ENCODE data around the gene NSMCE4A. TPM values are rescaled to one million over a fixed set of nuclear protein-coding genes. Genes with fewer than 3 reads are reported as not detected.

NSMCE4A gene, protein sequence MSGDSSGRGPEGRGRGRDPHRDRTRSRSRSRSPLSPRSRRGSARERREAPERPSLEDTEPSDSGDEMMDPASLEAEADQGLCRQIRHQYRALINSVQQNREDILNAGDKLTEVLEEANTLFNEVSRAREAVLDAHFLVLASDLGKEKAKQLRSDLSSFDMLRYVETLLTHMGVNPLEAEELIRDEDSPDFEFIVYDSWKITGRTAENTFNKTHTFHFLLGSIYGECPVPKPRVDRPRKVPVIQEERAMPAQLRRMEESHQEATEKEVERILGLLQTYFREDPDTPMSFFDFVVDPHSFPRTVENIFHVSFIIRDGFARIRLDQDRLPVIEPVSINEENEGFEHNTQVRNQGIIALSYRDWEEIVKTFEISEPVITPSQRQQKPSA
- 31.0 and 41.6 TPM in 2 replicates for total RNA-seq

GRCh38 chr10:121974535-121975294 is at the start of gene NSMCE4A:
Gene NSMCE4A, minus strand, starts transcription at chr10:121975217. Its CDS starts 52 bp downstream, at chr10:121975165.

GRCh38 chr10:121988361-121989324 is 13.6 kb upstream of the NSMCE4A start, which contains the start of gene TACC2:
Gene TACC2, plus strand, starts transcription at chr10:121989163. Its CDS starts 32,819 bp downstream, at chr10:122021982.

DNA sequence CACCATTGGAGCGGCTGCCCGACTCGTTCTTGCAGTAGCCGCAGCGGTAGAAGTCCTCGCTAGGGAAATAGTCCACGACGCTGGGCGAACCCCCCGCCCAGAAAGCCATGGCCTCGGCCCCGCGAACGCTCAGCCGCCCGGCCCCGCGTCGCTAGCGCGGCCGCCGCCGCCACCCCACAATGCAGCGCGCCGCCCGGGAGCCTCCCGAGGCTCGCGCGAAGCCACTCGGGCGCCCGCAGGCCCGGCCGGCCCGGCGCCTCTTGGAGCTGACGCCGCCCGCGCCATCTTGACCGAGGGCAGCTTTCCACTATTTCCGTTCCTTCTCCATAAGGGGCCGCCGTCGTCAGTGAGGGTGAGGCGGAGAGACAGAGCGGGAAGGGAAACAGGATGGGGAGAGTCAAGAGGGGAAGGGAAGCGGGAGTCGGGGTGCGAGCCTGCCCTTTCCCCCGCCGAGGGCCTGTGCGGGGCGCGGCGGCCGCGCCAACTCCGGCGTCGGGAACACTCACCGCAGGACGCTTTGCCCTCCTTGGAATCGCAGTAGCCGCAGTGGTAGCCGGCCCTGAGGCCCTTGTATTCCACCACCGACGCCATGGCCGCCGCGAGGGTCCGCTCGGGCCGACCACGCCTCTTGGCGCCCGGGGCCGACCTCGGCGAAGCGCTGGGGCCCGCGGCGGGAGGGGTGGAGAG is 47.0 kb downstream of the NSMCE4A start, which contains the start of gene ATE1:
Gene ATE1 (minus strand): TSS at position 191 of the 687 bp plus-strand sequence. CDS start 82 bp downstream, at position 109.

Other genes with a start within 250 kb of the NSMCE4A start
- gene ATE1, start 47.2 kb downstream of the NSMCE4A start, total RNA-seq, result 21.8 and 22.3 TPM in 2 replicates
- 8.1 and 10.5 TPM in 2 replicates for gene TACC2, start 13.9 kb upstream of the NSMCE4A start, total RNA-seq

Measured in endothelial cell of coronary artery (primary cell).